WERI-Rb-1 (cell line): ENCODE results near the gene FAM78A.

Experiments used
- DNase-seq: peaks from one replicate; pipeline ENCODE4 v3.0.0-alpha.2; 2020
- H3K27ac ChIP-seq: fragments of 250-450 bp; sonication (Bioruptor Pico); 2 replicates; pipeline ENCODE4 v1.5.1; 2020; ENCODE audit warnings: mild to moderate bottlenecking, moderate library complexity
- H3K27me3 ChIP-seq: fragments of 250-450 bp; sonication (Bioruptor Pico); 2 replicates; pipeline ENCODE4 v1.5.1; 2021; ENCODE audit warnings: mild to moderate bottlenecking, low read depth, moderate library complexity; ENCODE audit not compliant: insufficient read depth, severe bottlenecking
- H3K36me3 ChIP-seq: fragments of 250-450 bp; sonication (Bioruptor Pico); 2 replicates; pipeline ENCODE4 v1.5.1; 2020; ENCODE audit warnings: mild to moderate bottlenecking, moderate library complexity
- H3K4me3 ChIP-seq: 2 replicates; pipeline ENCODE4 v1.5.1; 2011; ENCODE audit warnings: low read depth, mild to moderate bottlenecking, control low read depth, low read length
- H3K9me3 ChIP-seq: fragments of 250-450 bp; sonication (Bioruptor Pico); 2 replicates; pipeline ENCODE4 v1.5.1; 2021; ENCODE audit warnings: mild to moderate bottlenecking, moderate library complexity; ENCODE audit not compliant: severe bottlenecking
- TF ChIP-seq, protein P1 (sequence below): IDR thresholded peaks from 2 replicates; pipeline ENCODE4 v1.5.1; 2011; ENCODE audit warnings: low read depth, mild to moderate bottlenecking, control low read depth, inconsistent platforms, low read length

Gene FAM78A

DNA sequence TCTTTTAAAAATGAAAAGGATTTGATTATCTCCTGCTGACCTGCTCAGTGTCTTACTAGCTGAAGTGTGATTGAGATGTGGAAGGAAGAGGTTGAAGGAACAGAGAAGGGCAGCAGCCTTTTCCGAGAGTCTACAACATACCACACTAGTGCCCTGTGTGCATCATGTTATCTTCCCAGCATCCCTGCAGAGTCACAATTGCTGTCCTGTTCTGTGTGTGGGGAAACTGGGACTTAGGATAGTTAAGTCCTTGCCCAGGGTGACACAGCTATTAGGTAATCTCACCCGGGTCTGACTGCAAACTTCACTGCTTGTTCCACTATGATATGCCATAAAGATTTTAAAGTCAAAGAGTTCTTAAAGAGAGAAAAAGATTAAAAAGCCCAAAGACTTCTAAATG is 55.8 kb downstream of the FAM78A start:
- Histone ChIP-seq H3K36me3 (peaks cover 33% of the 10 kb centered on the region), H3K27me3 (no peaks in the 10 kb centered on the region), H3K9me3 (no peaks in the 10 kb centered on the region), H3K4me3 (no peak overlapping the region), H3K27ac (no peak overlapping the region)
- TF ChIP-seq, protein P1, sequence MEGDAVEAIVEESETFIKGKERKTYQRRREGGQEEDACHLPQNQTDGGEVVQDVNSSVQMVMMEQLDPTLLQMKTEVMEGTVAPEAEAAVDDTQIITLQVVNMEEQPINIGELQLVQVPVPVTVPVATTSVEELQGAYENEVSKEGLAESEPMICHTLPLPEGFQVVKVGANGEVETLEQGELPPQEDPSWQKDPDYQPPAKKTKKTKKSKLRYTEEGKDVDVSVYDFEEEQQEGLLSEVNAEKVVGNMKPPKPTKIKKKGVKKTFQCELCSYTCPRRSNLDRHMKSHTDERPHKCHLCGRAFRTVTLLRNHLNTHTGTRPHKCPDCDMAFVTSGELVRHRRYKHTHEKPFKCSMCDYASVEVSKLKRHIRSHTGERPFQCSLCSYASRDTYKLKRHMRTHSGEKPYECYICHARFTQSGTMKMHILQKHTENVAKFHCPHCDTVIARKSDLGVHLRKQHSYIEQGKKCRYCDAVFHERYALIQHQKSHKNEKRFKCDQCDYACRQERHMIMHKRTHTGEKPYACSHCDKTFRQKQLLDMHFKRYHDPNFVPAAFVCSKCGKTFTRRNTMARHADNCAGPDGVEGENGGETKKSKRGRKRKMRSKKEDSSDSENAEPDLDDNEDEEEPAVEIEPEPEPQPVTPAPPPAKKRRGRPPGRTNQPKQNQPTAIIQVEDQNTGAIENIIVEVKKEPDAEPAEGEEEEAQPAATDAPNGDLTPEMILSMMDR: no peak
- DNase-seq: no peak

DNA sequence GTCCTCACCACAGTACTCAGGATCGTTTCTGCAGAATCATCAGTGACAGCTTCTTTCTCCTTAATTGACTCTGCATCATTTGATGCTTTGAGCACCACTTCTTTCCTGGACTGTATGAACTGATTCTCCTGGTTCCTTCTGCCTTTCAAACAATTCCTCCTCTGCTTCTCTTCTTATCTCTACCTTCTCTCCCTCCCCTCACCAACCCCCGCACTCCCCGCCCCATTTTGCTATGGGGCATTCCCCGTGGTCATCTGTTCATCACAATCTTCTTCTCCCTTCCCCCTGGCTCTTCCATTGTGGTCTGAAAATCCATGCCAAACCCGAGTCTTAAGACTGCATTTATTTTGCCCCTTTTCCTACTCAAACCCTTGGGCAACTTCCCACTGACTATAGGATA is 57.9 kb downstream of the FAM78A start:
- peaks cover 40% of the 10 kb centered on the region for H3K36me3 ChIP-seq

DNA sequence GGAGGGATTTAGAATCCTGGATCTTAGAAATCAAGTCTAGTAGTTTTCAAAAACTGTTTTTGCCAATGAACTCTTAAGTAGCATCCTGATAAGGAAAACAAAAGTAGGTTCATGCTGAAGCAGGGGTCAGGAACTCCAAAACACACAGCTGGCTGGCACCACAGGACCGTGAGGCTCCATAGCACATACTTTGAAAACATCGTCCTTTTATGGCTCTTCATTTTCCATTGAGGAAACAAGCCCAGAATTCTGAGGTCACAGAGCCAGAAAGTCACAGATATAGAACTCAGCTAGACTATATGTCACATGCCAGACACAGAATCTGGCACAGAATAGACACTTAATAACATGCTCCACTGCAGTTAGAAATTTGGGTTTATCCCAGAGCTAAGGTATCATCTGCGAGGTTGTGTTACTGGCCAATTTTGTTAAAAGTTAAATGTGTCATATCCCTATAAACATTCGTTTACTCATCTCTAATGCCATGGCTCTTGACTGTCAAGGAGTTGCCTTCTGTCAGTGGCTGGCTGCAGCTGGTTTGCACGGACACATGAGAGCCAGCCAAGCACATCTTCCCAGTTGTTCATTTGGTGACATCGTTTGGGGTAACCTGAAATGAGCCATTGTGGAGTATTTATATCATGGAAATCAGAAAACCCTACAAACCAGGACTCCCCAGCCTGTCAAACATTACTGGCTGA is 58.8 kb downstream of the FAM78A start:
- TF ChIP-seq, protein P1: no peak
- no peaks in the 10 kb centered on the region for H3K27me3 ChIP-seq
- H3K36me3 ChIP-seq: peaks cover 42% of the 10 kb centered on the region
- no peak overlapping the region for H3K27ac ChIP-seq
- H3K9me3 ChIP-seq: peaks cover 3% of the 10 kb centered on the region
- H3K4me3 ChIP-seq: no peak overlapping the region
- no peak for DNase-seq

More for the DNA sequence above, 57.9 kb downstream of the FAM78A start:
- TF ChIP-seq, protein P1: no peak
- Histone ChIP-seq H3K9me3 (no peaks in the 10 kb centered on the region), H3K4me3 (no peak overlapping the region), H3K27me3 (no peaks in the 10 kb centered on the region), H3K27ac (no peak overlapping the region)
- no peak for DNase-seq

DNA sequence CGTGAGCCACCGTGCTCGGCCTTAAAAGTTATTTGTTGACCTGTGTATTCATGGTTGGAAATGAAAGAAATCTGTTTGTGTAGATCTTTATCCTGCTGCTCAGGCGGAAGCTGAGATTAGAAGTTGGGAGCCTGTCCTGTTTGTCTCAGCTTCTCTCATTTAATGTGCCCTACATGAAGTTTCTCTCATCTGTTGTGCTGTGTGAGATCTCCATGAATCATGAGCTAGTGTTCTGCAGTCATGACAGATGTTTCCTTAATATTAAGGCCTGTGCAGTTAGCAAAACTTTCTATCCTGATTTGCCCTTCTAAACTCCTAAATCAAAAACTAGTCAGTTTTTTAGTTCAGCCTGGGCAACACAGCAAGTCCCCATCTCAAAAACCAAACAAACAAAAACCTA is 59.5 kb downstream of the FAM78A start:
- Histone ChIP-seq H3K9me3 (peaks cover 5% of the 10 kb centered on the region), H3K4me3 (no peak overlapping the region), H3K27me3 (no peaks in the 10 kb centered on the region), H3K27ac (no peak overlapping the region), H3K36me3 (peaks cover 46% of the 10 kb centered on the region)
- DNase-seq: no peak
- TF ChIP-seq, protein P1: no peak

DNA sequence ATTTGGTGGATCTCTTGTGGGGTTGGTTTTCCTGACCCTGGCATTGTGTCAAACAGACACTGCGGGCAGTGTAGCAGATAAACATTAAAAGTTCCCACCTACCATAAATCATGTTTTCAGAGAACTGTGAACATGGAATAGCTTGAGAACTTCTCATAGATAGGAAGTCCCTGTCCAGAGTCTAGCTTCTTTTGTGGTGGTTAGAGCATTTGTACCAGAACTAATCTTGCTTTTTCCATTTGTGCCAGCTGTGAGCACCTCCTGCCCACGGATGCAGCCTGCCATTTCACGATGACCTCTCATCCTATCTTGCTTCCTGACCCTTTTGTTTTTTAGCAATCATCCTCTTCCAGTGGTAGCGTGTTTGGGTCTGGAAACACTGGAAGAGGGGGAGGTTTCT is 61.4 kb downstream of the FAM78A start:
- Histone ChIP-seq H3K9me3 (peaks cover 5% of the 10 kb centered on the region), H3K36me3 (peaks cover 54% of the 10 kb centered on the region), H3K27ac (no peak overlapping the region), H3K27me3 (no peaks in the 10 kb centered on the region), H3K4me3 (no peak overlapping the region)
- DNase-seq: no peak
- TF ChIP-seq, protein P1: no peak
